OCI-LY3 (cell line): ENCODE data around the gene STARD13.

Source experiments
- H2AFZ ChIP-seq: fragments of 200-600, 300-600 bp; shearing (Covaris generic); 2 replicates; pipeline ENCODE4 v1.6.0; 2014; ENCODE audit warnings: antibody characterized with exemption, low read depth, low read length
- H3K27ac ChIP-seq: fragments of 200-600, 300-600 bp; sonication (generic); 2 replicates; pipeline ENCODE4 v1.5.1; 2014; ENCODE audit warnings: mild to moderate bottlenecking, low read length, moderate library complexity, mixed read lengths
- H3K27me3 ChIP-seq: fragments of 200-600, 300-600 bp; sonication (generic); 2 replicates; pipeline ENCODE4 v1.6.1; 2014; ENCODE audit warnings: low read depth, low read length, mixed read lengths
- H3K36me3 ChIP-seq: fragments of 200-600, 300-600 bp; sonication (generic); replicated peaks from 2 replicates; pipeline ENCODE3; 2014; ENCODE audit warnings: low read depth, low read length, mixed read lengths
- H3K4me1 ChIP-seq: fragments of 300-600, 200-600 bp; sonication (generic); 2 replicates; pipeline ENCODE4 v1.6.1; 2014; ENCODE audit warnings: low read length, mixed read lengths
- H3K4me2 ChIP-seq: fragments of 200-600, 300-600 bp; sonication (generic); 2 replicates; pipeline ENCODE4 v1.6.1; 2014; ENCODE audit warnings: low read length, mixed read lengths
- H3K4me3 ChIP-seq: fragments of 300-600, 200-600 bp; sonication (generic); 2 replicates; pipeline ENCODE4 v1.5.1; 2014; ENCODE audit warnings: antibody characterized with exemption, mild to moderate bottlenecking, low read length, moderate library complexity
- H3K79me2 ChIP-seq: fragments of 300-600, 200-600 bp; shearing (Covaris generic); 2 replicates; pipeline ENCODE4 v1.6.1; 2014; ENCODE audit warnings: mild to moderate bottlenecking, low read length, mixed read lengths
- H3K9ac ChIP-seq: fragments of 300-600, 200-600 bp; shearing (Covaris generic); 2 replicates; pipeline ENCODE4 v1.6.0; 2014; ENCODE audit warnings: mild to moderate bottlenecking, low read length, moderate library complexity
- H3K9me3 ChIP-seq: fragments of 200-600, 300-600 bp; shearing (Covaris generic); 2 replicates; pipeline ENCODE4 v1.6.1; 2014; ENCODE audit warnings: low read length, mixed read lengths; ENCODE audit not compliant: insufficient read depth
- H4K20me1 ChIP-seq: fragments of 200-600, 300-600 bp; sonication (generic); 2 replicates; pipeline ENCODE4 v1.6.1; 2016; ENCODE audit warnings: low read length, mixed read lengths; ENCODE audit not compliant: insufficient read depth
- CTCF ChIP-seq: fragments of 200-600, 300-600 bp; sonication (generic); IDR thresholded peaks from 2 replicates; pipeline ENCODE4 v1.5.1; 2014; ENCODE audit warnings: antibody characterized with exemption, low read length, low read depth
- EZH2phosphoT487 ChIP-seq: fragments of 200-600 bp; shearing (Covaris generic); IDR thresholded peaks from 2 replicates; pipeline ENCODE4 v1.6.1; 2018; ENCODE audit warnings: antibody characterized with exemption, mixed run types, low read depth

The STARD13 gene

GRCh38 chr13:33227927-33228647 is 57.5 kb downstream of the STARD13 start:
- Histone ChIP-seq H3K9me3 (peaks cover 6% of the 10 kb centered on the region), H3K9ac (no peak overlapping the region), H3K4me1 (peaks cover 13% of the 10 kb centered on the region; the same call in 1 of the 2 replicates), H3K27ac (no peak overlapping the region), H3K4me3 (0 out of 2 replicates have a peak overlapping the region, but pooled peaks have one; percentile 10), H3K36me3 (no peaks in the 10 kb centered on the region), H2AFZ (no peak overlapping the region; the same call in 1 of the 2 replicates), H3K27me3 (no peaks in the 10 kb centered on the region; the same call in 1 of the 2 replicates), H4K20me1 (no peaks in the 10 kb centered on the region), H3K79me2 (no peaks in the 10 kb centered on the region), H3K4me2 (peak overlapping the region; percentile 45)
- TF ChIP-seq CTCF, result no peak

- Histone ChIP-seq H3K4me2 (no peak overlapping the region), H3K9me3 (peaks cover 6% of the 10 kb centered on the region), H4K20me1 (no peaks in the 10 kb centered on the region), H3K79me2 (no peaks in the 10 kb centered on the region), H3K27me3 (no peaks in the 10 kb centered on the region; the same call in 1 of the 2 replicates), H3K27ac (no peak overlapping the region), H3K4me3 (no peak overlapping the region), H3K36me3 (no peaks in the 10 kb centered on the region), H2AFZ (no peak overlapping the region), H3K4me1 (0 out of 2 replicates have a peak, but pooled peaks cover 4% of the 10 kb centered on the region), H3K9ac (no peak overlapping the region)
- TF ChIP-seq EZH2phosphoT487 (no peak), CTCF (no peak)
Observed at GRCh38 chr13:33224686-33225085, 60.9 kb downstream of the STARD13 start.

GRCh38 chr13:33224191-33224590 is 61.4 kb downstream of the STARD13 start:
- Histone ChIP-seq H4K20me1 (no peaks in the 10 kb centered on the region), H3K4me2 (no peak overlapping the region), H2AFZ (no peak overlapping the region), H3K27ac (no peak overlapping the region), H3K79me2 (no peaks in the 10 kb centered on the region), H3K9me3 (peaks cover 6% of the 10 kb centered on the region), H3K36me3 (no peaks in the 10 kb centered on the region), H3K27me3 (no peaks in the 10 kb centered on the region; the same call in 1 of the 2 replicates), H3K9ac (no peak overlapping the region), H3K4me1 (0 out of 2 replicates have a peak, but pooled peaks cover 4% of the 10 kb centered on the region), H3K4me3 (no peak overlapping the region)
- TF ChIP-seq EZH2phosphoT487, result no peak
- no peak for TF ChIP-seq CTCF

- H3K79me2 ChIP-seq, result no peaks in the 10 kb centered on the region
- H3K4me3 ChIP-seq, result no peak overlapping the region
- H3K9ac ChIP-seq, result no peak overlapping the region
- no peaks in the 10 kb centered on the region; the same call in 1 of the 2 replicates for H3K27me3 ChIP-seq
- H3K9me3 ChIP-seq, result peaks cover 6% of the 10 kb centered on the region
- H4K20me1 ChIP-seq, result no peaks in the 10 kb centered on the region
- TF ChIP-seq EZH2phosphoT487, result no peak
- TF ChIP-seq CTCF, result no peak
- H3K4me2 ChIP-seq, result no peak overlapping the region
- no peaks in the 10 kb centered on the region for H3K4me1 ChIP-seq
- H2AFZ ChIP-seq, result no peak overlapping the region
- H3K36me3 ChIP-seq, result no peaks in the 10 kb centered on the region
- H3K27ac ChIP-seq, result no peak overlapping the region
Observed at GRCh38 chr13:33219926-33220325, 65.6 kb downstream of the STARD13 start.
